ENCODE data around the gene SELENOK. TPM values are rescaled to one million over a fixed set of nuclear protein-coding genes. Genes with fewer than 3 reads are reported as not detected.
A peak's percentile ranks its signal among the peaks of the same experiment; 100 is the strongest.

Gene SELENOK
- total and polyA plus RNA-seq, 2 of the 13 experiments (the other 11 are each of a cell fraction or from before 2014, with no cell fraction given): 67.0 to 81.0 TPM

GRCh38 chr3:53846134-53846850 lies 45.4 kb downstream of the SELENOK start, which contains the start of the genes CHDH and IL17RB (continued):
- TF ChIP-seq EZH2 (conservative IDR thresholded peaks at IDR 0.05; ENCODE audit: low read depth, low read length) (no peak), MTA3 (CRISPR knock-in tag; IDR thresholded peaks at IDR 0.05) (no peak), ZNF235 (CRISPR knock-in tag; IDR thresholded peaks at IDR 0.05; ENCODE audit: borderline replicate concordance) (peak; percentile 63; the same call in 1 of the 2 replicates), ZBTB8A (CRISPR knock-in tag; IDR thresholded peaks at IDR 0.05; ENCODE audit: borderline replicate concordance, low read depth) (no peak), DMAP1 (CRISPR knock-in tag; IDR thresholded peaks at IDR 0.05) (no peak; the same call in 1 of the 2 replicates), ZNF567 (CRISPR knock-in tag; IDR thresholded peaks at IDR 0.05; ENCODE audit: borderline replicate concordance) (peak; percentile 50; the same call in 1 of the 2 replicates), PRMT3 (CRISPR knock-in tag; IDR thresholded peaks at IDR 0.05; ENCODE audit: borderline replicate concordance, low read depth) (peak; percentile 90; the same call in 1 of the 2 replicates), RBFOX2 (IDR thresholded peaks at IDR 0.05; ENCODE audit: low read depth, low read length) (peak; percentile 98), BRCA1 (CRISPR knock-in tag; IDR thresholded peaks at IDR 0.05) (peak; percentile 68; the same call in 1 of the 2 replicates), MAFG (CRISPR knock-in tag; IDR thresholded peaks at IDR 0.05) (no peak), SRY (CRISPR knock-in tag; IDR thresholded peaks at IDR 0.05) (peak; percentile 97), E2F1 (CRISPR knock-in tag; IDR thresholded peaks at IDR 0.05) (peak; percentile 96), HBP1 (CRISPR knock-in tag; IDR thresholded peaks at IDR 0.05; ENCODE audit: low read depth) (no peak), KAT2B (IDR thresholded peaks at IDR 0.05; ENCODE audit: borderline replicate concordance, low read depth, low read length) (no peak), RBM22 (optimal IDR thresholded peaks at IDR 0.05; ENCODE audit: low read length) (no peak), ZNF160 (CRISPR knock-in tag; IDR thresholded peaks at IDR 0.05) (peak; percentile 74; the same call in 1 of the 2 replicates), IRX3 (CRISPR knock-in tag; IDR thresholded peaks at IDR 0.05; ENCODE audit: borderline replicate concordance, low read depth) (peak; percentile 95), PHF20 (CRISPR knock-in tag; IDR thresholded peaks at IDR 0.05) (peak; percentile 57; the same call in 1 of the 2 replicates), ISL2 (CRISPR knock-in tag; IDR thresholded peaks at IDR 0.05) (peak; percentile 68; the same call in 1 of the 2 replicates)
- TF ChIP-seq, protein P1, sequence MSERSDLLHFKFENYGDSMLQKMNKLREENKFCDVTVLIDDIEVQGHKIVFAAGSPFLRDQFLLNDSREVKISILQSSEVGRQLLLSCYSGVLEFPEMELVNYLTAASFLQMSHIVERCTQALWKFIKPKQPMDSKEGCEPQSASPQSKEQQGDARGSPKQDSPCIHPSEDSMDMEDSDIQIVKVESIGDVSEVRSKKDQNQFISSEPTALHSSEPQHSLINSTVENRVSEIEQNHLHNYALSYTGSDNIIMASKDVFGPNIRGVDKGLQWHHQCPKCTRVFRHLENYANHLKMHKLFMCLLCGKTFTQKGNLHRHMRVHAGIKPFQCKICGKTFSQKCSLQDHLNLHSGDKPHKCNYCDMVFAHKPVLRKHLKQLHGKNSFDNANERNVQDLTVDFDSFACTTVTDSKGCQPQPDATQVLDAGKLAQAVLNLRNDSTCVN (CRISPR knock-in tag; IDR thresholded peaks at IDR 0.05; ENCODE audit: borderline replicate concordance): no peak; the same call in 1 of the 2 replicates
- TF ChIP-seq, protein P2, sequence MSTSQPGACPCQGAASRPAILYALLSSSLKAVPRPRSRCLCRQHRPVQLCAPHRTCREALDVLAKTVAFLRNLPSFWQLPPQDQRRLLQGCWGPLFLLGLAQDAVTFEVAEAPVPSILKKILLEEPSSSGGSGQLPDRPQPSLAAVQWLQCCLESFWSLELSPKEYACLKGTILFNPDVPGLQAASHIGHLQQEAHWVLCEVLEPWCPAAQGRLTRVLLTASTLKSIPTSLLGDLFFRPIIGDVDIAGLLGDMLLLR (CRISPR knock-in tag; IDR thresholded peaks at IDR 0.05): peak; percentile 73; the same call in 1 of the 2 replicates
- TF ChIP-seq, protein P3, sequence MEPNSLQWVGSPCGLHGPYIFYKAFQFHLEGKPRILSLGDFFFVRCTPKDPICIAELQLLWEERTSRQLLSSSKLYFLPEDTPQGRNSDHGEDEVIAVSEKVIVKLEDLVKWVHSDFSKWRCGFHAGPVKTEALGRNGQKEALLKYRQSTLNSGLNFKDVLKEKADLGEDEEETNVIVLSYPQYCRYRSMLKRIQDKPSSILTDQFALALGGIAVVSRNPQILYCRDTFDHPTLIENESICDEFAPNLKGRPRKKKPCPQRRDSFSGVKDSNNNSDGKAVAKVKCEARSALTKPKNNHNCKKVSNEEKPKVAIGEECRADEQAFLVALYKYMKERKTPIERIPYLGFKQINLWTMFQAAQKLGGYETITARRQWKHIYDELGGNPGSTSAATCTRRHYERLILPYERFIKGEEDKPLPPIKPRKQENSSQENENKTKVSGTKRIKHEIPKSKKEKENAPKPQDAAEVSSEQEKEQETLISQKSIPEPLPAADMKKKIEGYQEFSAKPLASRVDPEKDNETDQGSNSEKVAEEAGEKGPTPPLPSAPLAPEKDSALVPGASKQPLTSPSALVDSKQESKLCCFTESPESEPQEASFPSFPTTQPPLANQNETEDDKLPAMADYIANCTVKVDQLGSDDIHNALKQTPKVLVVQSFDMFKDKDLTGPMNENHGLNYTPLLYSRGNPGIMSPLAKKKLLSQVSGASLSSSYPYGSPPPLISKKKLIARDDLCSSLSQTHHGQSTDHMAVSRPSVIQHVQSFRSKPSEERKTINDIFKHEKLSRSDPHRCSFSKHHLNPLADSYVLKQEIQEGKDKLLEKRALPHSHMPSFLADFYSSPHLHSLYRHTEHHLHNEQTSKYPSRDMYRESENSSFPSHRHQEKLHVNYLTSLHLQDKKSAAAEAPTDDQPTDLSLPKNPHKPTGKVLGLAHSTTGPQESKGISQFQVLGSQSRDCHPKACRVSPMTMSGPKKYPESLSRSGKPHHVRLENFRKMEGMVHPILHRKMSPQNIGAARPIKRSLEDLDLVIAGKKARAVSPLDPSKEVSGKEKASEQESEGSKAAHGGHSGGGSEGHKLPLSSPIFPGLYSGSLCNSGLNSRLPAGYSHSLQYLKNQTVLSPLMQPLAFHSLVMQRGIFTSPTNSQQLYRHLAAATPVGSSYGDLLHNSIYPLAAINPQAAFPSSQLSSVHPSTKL (CRISPR knock-in tag; IDR thresholded peaks at IDR 0.05): peak; percentile 73
